Activated CD4-positive, alpha-beta T cell treated with anti-CD3 and anti-CD28 coated beads, Interleukin-2, Interleukin-6, amounts not matched to agents 100 ng/mL and 50 ng/mL, durations not matched to agents 16 hours and 8 hours (primary cell): Measurements from ENCODE around the gene PLPPR1.
"Not testable (repeated sequence)": the region's sequence is repeated elsewhere in the genome, so short reads cannot be mapped to it uniquely, and the experiment has no call there.

ENCODE experiments used
- DNase-seq: peaks from one replicate; pipeline ENCODE4 v3.0.0-alpha.2; 2020

PLPPR1 gene

DNA sequence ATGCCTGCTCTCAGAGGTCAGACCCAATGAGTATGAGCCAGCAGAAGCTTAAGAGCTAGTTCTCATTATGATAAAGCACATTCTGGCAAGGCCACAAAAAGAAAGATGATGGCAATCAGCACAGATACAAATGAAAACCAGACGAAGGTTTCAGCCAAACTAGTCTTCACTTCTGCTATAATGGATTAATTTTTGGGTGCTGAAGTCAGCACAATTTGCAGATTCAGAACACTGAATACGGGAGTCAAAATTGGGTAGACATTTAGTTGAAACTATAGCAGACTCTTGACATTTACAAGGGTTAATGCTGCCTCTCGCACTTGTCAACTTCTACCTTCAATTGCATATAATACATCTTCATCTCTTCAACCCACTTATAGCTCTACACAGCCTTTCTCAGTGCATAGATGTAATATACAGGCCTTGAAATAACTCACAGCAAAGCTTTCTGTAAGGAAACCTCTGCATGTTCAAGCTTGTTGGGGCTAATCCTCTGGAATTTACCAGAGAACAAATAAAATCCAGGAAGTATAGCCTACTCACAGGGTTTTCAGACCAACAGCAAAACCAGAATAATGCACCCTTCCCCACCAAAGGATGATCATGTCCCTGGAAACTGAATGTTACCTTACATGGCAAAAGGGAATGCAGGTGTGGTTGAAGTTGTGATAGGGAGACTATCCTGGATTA lies 279.1 kb downstream of the PLPPR1 start:
- no peak for DNase-seq

DNA sequence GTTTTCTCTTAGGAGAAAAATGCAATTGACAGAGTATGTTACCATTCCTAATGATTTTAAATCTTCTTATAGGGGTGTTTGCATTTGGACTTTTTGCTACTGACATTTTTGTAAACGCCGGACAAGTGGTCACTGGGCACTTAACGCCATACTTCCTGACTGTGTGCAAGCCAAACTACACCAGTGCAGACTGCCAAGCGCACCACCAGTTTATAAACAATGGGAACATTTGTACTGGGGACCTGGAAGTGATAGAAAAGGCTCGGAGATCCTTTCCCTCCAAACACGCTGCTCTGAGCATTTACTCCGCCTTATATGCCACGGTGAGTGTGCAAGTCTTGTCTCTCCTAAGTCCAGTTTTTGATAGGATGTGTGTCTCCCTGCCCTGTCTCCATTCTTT lies 280.6 kb downstream of the PLPPR1 start:
- DNase-seq, result no peak

DNA sequence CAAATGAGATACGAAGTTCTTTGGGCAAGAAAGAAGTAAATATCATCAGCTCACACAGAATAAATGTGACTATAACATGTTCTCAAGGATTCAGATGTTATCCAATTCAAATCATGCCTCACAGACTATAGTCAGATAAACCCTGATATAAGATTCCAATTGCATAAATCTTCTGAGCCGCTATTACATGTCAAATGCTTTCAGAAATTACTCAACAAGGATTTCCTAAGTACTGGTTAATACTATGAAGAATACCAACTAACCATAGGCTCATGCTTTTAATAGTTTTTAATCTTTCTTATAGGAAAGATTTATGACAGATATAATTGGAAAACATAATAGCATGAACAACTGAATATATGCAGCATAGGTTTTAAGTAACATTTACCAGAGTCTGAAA lies 282.7 kb downstream of the PLPPR1 start:
- no peak for DNase-seq

DNA sequence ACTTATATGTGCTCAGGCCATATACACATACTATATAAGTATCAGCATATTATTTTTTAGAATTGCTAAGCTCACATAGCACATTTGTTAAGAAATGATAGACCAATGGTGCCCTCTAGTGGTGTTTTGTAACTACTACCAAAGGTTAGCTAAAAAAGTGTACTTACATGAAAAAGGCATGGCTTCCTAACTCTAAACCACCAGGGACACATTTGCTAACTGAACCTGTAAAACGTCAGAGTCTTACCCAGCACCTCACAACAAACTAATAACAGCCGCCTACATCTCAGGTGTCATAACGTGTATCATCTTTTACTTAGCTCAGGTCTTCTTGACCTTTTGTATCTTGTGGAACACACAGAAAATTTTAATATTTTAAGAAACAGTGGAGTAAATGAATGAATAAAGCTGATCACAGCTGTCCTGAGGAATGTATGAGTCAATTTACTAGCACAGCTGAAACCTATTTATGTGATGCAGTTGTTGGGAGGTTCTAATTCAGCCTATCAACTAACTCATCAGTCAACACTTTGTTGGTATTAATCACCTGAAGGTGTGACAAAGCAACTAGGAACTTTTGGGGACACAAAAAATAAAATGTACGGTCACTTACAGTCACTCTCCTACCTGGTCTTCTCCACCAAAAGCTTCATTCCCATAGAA lies 283.4 kb downstream of the PLPPR1 start:
- DNase-seq, result peak; percentile 74

DNA sequence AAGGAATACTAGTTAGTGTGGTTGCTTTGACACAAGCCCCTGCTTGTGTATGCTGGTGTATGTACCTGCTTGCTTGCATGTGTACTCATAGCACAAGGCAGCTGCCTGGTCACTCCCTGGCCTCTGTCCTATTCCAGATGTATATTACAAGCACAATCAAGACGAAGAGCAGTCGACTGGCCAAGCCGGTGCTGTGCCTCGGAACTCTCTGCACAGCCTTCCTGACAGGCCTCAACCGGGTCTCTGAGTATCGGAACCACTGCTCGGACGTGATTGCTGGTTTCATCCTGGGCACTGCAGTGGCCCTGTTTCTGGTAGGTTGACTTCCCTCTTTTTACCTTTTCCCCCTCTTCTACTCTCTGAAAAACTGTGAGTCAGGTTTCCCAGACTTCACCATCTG lies 284.1 kb downstream of the PLPPR1 start:
- DNase-seq, result no peak

DNA sequence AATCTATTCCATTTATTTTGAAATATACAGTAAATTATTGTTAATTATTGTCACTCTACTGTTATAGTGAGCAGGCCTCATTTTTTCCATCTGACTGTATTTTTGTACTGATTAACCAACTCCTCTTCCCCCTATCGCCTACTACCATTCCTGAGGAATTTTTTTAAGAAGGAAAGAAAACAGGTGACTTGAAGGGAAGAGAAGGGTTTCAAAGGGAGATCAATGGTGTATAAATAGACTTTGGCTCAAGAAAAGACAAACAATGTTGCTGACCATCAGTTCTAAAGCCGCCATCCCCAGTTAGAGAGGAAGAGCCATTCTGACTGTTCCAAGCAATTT lies 286.6 kb downstream of the PLPPR1 start:
- no peak for DNase-seq

DNA sequence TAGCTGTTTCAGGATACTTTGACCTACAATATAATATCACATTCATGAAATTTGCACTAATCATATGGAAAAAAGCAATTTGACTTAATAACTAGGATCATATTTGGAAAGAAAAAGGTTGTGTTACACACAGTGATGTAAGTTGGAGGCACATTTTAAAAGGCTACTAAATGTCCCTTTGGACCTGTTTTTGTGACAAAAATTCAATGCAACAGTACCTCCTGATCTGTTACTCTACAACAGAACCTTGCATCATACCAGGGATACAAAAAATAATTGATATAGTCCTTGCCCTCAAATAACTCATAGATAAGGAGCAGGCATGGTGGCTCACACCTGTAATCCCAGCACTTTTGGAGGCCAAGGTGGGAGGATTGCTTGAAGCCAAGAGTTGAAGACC lies 289.2 kb downstream of the PLPPR1 start:
- DNase-seq, result no peak

DNA sequence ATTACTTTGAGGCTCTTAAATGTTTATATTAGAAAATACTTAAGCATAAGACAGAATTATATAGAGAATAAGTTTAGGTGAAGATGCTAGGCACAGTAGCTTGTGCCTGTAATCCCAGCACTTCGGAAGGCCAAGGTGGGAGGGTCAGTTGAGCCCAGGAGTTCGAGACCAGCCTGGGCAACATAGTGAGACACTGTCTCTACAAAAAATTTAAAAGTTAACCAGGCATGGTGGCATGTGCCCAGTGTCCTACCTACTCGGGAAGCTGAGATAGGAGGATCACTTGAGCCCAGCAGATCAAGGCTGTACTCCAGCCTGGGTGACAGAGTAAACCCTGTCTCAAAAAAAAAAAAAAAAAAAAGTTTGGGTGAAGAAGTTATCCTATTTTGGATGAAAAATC lies 294.6 kb downstream of the PLPPR1 start:
- no peak for DNase-seq

DNA sequence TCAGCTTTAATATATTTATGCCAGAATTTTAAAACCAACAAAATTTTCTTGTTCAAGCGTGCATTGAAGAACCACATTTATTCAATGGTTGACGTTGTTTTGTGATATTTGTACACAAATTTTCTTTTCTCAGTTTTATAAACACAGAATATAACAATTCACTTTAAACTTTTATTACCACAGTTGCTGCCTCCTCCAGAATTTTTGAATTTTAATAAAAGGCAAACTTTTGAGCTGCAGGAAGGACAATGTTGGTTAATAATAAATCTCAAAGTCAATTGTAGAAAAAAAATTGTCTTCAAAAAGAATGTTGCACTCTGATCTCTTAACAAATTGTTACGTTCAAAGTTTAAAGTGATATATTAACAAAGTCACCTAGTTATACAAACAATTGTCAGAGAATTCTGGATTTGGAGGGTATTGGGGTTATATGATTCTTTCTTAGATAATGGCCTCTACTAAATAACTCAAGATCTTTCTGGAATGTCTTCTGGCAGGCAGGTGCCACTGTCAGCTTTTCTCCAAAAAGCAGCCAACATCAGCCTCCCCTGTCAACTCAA lies 295.8 kb downstream of the PLPPR1 start:
- no peak for DNase-seq

DNA sequence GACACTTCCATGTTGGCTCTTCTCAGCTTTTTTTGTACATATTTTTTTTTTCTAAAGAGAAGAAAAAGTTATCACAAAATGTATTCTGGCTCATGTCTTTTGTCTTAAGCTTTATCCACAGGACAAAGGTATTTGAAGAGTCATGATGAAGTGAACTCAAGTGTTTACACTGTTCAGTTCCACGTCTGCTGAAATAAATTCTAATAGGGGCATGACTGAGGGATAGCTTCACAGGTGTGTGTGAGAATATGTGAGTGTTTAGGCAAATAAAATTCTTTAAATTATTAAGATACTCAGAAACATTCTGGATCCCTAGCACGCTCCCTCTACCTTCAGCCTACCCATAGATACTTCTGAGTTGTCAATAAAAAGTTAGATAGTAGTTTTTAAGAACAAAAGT lies 296.5 kb downstream of the PLPPR1 start:
- no peak for DNase-seq

DNA sequence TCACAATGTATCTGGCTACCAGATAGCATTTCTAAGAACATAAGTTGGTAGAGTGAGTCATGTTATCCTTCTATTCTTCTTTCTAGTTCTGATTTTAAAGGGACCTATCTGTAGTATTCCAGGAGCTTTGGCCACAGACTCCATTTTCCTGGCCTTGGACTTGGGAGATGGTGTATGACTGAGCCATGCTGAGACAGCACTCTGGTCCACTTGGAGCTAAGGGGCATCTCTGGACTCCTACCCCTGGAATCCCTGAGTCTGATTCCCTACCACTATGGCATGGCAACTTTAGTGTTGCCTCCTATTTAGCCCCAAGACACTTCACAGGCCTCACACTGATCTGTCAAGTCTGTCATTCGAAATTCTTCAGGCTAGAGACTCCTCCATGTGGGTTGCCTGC lies 297.5 kb downstream of the PLPPR1 start:
- no peak for DNase-seq

DNA sequence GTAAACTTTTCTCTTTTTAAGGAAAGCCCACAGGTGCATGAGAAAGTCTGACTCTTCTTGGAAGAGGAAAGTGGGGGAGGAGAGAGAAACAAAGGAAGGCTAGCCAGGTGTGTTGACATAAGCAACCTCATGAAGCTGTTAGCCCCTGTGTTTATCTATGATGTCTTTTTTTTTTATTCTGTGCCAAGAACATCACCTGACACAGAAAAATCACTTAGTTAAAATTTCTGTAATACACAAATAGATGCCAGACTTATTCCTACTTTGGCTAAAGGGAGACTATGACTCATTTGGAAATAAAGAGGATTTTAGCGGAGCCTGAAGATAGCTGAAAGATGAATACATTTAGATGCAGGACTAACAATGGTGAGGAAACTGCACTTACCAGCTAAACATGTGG lies 298.0 kb downstream of the PLPPR1 start:
- DNase-seq, result no peak

DNA sequence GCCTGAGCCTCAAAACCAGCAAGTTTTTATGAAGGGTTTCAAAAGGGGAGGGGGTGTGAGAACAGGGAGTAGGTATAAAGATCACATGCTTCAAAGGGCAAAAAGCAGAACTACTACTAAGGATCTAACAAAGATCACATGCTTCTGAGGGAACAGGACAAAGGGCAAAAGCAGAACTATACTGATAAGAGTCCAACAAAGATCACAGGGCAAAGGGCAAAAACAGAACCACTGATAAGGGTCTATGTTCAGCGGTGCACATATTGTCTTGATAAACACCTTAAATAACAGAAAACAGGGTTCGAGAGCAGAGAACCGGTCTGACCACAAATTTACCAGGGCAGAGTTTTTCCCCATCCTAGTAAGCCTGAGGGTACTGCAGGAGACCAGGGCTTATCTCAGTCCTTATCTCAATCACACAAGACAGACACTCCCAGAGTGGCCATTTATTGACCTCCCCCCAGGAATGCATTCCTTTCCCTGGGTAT lies 298.9 kb downstream of the PLPPR1 start:
- DNase-seq, result not testable (repeated sequence)

DNA sequence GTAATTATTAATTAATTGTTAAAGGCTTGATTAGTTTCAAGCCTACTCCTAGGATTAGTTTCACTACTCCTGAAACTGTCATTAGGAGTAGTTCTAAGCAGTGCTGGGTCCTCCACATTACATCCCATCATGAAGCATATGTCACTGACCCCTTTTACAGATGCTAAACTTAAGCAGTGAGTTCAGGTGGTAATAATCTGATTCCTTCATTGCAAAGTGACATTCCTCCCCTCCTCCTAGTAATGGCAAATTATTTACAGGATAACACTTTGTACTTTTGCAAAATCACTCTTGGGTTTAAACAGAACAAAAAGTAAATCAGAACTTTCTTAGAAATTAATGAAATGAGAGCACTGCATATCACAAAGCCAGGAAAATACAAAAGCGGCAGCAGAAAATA lies 303.8 kb downstream of the PLPPR1 start:
- no peak for DNase-seq

DNA sequence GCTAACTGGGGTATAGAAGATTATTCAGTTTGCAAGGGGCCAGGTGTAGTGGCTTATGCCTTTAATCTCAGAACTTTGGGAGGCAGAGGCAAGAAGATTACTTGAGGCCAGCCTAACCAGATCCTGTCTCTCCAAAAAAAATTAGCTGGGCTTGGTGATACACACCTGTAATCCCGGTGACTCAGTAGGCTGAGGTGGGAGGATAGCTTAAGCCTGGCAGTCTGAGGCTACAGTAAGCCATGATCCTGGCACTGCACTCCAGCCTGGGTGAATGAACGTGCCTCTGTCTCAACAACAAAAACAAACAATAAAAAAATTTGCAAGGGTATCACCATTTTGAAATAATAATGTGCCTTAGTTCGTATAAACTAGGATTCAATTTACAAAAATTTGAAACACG lies 305.0 kb downstream of the PLPPR1 start:
- no peak for DNase-seq

DNA sequence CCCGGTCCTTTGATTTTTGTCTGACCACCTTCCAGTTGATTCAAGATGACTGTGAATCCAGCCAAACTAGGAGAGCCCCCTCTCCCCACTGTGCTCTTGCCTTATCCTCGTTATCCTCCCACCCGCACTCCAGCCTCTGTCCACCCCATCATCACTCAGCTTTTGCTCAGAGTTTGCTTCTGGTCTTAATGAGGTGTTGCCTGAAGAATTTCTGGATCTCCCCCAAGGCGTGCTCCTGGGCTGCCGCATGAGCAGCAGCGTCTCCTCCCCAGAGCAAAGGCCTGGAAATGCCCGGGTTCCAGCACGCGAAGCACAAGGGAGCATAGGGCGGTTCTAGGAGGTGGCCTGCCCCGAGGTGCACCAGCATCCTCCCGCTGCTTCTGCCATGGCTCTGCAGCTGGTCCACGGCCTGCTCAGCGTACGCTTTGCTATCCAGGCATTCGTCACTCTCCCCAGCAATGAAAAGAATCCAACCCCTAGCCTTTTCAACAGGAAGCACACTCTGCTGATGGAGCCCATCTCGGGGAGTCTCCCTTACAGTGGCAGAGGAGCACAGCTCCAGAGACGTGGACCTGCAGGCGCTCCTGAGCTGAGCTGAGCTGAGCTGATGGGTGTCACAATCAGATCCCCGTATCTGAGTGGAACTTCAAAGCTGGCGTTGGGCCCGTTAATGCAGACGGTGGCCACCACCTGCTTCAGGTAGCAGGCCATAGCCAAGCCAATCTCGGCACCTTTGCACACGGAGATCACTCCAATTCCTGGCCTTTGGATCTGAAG lies 305.6 kb downstream of the PLPPR1 start:
- no peak for DNase-seq

DNA sequence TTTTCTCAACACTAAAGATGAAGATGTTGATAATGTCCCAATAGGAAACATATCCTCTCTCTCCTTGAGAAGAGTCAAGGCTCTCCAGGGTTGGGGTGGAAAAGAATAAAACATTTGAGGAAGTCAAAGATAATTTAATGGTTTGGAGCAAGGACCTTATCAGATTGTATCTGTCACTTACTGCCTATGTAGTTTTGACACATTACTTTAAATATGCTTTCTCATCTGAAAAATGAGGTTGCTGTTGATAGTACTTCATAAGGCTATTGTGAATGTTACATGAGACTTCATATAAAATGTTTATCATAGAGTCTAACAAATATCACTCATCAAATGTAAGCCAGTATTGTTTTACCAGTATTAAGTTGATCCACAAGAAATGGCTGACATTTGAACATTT lies 307.6 kb downstream of the PLPPR1 start:
- DNase-seq, result no peak

DNA sequence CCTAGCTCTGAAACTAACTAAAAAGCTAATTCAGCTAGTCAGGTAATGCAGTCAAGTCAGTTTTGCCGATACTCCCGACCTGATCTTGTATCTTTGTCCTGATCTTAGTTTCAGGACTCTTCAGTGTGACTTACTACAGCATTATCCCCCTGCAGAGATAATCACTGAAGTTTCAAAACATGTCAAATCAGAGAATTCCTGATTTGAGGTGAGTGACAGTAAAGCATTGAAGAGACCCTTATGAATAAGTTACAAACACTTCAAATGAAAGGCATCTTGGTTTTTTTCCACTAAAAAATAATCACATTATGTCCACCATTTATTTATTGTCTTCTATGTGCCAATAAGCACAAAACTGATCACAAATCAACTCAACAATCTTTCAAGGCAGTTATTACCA lies 308.7 kb downstream of the PLPPR1 start:
- no peak for DNase-seq

DNA sequence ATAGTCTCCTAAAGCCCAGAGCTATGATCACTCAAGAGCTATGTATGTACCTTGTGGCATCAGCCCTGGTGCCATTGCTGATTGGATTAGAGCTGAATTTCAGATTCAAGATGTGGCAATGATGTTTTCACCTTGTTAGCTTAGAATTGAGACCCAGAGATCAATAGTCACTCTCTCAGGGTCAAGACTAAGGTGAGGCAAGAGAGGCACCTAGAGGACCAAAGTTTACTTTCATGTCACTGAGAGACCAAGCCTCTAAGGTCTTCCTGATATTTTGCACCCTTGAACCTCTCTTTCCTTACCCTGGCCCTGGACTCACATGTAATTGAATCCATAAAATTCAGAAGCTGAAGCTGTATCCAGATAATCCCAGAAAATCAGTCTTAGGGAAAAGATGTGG lies 313.4 kb downstream of the PLPPR1 start:
- no peak for DNase-seq

DNA sequence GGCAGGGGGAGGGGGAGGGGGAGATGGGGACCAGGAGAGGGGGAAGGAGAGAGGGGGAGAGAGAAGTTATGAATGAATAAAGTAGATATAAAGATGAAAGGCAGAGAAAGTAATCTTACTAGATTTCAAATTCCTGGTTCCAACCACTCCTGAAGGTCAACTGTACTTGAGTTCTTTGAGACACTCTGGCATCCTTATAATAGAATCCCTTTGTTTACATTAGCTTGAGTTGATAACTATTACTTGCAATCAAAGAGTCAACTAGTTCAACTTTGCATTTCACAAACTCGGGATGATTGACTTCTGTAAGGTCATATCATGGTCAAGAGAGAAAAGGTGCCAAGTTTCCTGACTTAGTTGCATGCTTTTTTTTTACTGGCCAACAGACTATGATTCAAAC lies 314.1 kb downstream of the PLPPR1 start:
- no peak for DNase-seq

DNA sequence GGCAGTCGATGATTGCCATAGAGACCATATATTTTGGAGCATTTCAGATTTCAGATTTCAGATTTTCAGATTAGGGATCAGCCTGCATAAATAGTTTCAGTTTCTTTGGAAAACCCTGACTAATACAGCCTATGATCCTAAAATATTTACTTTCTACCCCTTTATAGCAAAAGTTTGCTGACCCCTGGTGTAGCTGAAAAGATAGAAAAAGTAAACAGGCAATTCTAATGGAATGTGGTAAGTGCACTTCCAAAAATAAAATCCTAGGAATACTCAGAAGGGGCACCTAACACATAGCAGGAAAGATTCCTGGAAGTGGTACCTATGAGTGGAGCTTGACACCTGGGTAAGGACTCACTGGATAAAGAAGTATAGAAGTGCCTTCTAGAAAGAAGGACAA lies 321.8 kb downstream of the PLPPR1 start:
- DNase-seq, result no peak

DNA sequence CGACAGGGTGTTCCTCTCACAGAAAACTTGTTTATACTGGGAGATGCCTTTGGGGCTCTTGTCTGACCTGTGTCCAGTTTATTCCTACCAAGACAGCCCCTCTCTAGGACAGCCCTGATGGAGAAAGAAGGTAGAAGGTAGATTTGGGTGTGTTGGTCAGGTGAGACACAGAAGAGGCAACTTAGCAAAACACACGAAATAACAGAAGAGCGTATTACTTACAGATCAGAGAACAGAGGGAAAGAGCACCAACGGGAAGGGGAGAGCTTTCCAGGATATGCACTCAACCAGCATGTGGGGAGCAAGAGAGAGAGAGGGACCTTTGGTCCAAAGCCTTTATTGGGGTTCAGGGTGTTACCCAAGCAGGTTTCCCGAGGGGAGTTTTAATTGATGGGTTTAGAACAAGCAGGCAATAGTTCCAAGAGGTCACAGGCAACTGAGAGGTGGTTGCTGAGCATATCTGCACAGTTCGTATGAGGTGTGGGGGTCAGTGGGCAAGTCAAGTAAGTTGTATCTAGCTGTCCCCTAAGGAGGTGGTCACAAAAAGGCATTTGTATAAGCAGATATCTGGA lies 324.5 kb downstream of the PLPPR1 start:
- DNase-seq, result no peak

DNA sequence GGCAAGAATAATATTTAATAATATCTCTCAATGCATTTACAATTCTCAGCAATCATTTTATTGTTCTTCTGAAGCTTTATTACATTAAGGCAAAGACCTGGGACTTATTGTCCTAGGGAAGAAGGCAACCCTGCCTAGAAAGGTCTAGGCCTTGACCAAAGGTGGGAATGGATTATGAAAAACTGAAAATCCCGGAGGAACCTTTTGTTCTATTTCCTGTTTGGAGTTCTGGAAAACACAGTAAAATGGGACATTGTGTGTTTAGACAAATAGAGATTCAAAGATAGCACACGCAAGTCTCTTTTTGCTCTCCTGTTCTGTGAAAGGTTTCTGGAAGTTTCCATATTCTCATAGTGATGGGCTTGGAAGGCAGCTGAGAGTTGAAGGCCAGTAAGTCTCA lies 325.2 kb downstream of the PLPPR1 start:
- no peak for DNase-seq
